Astrocyte (in vitro differentiated cells and primary cell): ENCODE results near the gene GORASP2.

Experiments used
- EZH2 ChIP-seq: IDR thresholded peaks from 2 replicates; pipeline ENCODE4 v1.6.1; 2012; ENCODE audit warnings: mild to moderate bottlenecking, low read length, inconsistent platforms; ENCODE audit not compliant: insufficient read depth
- TF ChIP-seq, protein P1 (sequence below): IDR thresholded peaks from 2 replicates; pipeline ENCODE4 v1.5.1; 2011; ENCODE audit warnings: low read depth, mild to moderate bottlenecking, inconsistent platforms, low read length, moderate library complexity; ENCODE audit not compliant: insufficient read depth

DNA sequence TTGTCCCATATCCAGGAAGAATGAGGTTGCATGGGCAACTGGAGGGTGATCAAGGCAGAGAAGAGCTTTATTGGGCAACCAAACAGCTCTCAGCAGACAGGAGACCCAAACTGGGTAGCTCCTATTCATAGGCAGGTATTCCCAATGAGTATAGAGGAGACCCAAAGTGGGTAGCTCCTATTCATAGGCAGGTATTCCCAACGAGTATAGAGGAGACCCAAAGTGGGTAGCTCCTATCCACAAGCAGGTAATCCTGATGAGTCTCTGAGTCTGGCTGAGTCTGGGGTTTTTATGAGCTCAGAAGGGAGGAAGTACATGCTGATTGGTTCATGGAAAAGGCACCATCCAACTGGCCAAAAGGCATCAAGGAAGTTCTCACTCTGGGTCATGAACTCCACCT is 5.3 kb upstream of the GORASP2 start:
- TF ChIP-seq, protein P1, sequence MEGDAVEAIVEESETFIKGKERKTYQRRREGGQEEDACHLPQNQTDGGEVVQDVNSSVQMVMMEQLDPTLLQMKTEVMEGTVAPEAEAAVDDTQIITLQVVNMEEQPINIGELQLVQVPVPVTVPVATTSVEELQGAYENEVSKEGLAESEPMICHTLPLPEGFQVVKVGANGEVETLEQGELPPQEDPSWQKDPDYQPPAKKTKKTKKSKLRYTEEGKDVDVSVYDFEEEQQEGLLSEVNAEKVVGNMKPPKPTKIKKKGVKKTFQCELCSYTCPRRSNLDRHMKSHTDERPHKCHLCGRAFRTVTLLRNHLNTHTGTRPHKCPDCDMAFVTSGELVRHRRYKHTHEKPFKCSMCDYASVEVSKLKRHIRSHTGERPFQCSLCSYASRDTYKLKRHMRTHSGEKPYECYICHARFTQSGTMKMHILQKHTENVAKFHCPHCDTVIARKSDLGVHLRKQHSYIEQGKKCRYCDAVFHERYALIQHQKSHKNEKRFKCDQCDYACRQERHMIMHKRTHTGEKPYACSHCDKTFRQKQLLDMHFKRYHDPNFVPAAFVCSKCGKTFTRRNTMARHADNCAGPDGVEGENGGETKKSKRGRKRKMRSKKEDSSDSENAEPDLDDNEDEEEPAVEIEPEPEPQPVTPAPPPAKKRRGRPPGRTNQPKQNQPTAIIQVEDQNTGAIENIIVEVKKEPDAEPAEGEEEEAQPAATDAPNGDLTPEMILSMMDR = no peak
- TF ChIP-seq EZH2 = no peak
